IPS-11a (cell line): ENCODE data around the gene STAC3.

ENCODE experiments used
- H3K4me3 ChIP-seq: one replicate; pipeline ENCODE4 v1.5.1; 2013; ENCODE audit warnings: low read depth, low read length, control low read depth

STAC3 gene

GRCh38 chr12:57236925-57237595, 13.9 kb downstream of the STAC3 start:
- no peak overlapping the region for H3K4me3 ChIP-seq

GRCh38 chr12:57236201-57236924, 14.6 kb downstream of the STAC3 start:
- no peak overlapping the region for H3K4me3 ChIP-seq

GRCh38 chr12:57235728-57236131, 15.3 kb downstream of the STAC3 start:
- no peak overlapping the region for H3K4me3 ChIP-seq

GRCh38 chr12:57235017-57235727, 15.8 kb downstream of the STAC3 start:
- H3K4me3 ChIP-seq, result no peak overlapping the region

GRCh38 chr12:57234571-57235016, 16.4 kb downstream of the STAC3 start:
- H3K4me3 ChIP-seq, result no peak overlapping the region

GRCh38 chr12:57234233-57234570, 16.8 kb downstream of the STAC3 start:
- H3K4me3 ChIP-seq, result no peak overlapping the region

GRCh38 chr12:57233357-57234232, 17.4 kb downstream of the STAC3 start:
- H3K4me3 ChIP-seq, result no peak overlapping the region

- H3K4me3 ChIP-seq, result no peak overlapping the region
These were observed 18.7 kb downstream of the STAC3 start for GRCh38 chr12:57232156-57232756.

GRCh38 chr12:57231276-57232021, 19.5 kb downstream of the STAC3 start:
- no peak overlapping the region for H3K4me3 ChIP-seq

GRCh38 chr12:57230381-57231155, 20.4 kb downstream of the STAC3 start:
- peak overlapping the region; percentile 98 for H3K4me3 ChIP-seq

- peak within 1 kb of the TSS; percentile 98 for H3K4me3 ChIP-seq
These were observed 21.2 kb downstream of the STAC3 start, which contains the start of gene SHMT2 for GRCh38 chr12:57229634-57230380. Gene SHMT2, plus strand, starts transcription at chr12:57229711. Its CDS starts 68 bp downstream, at chr12:57229779.

GRCh38 chr12:57229046-57229633, 21.8 kb downstream of the STAC3 start:
- H3K4me3 ChIP-seq, result peak overlapping the region; percentile 98

- no peak overlapping the region for H3K4me3 ChIP-seq
These were observed 23.5 kb downstream of the STAC3 start for GRCh38 chr12:57227315-57228115.

GRCh38 chr12:57226588-57227314, 24.2 kb downstream of the STAC3 start:
- H3K4me3 ChIP-seq, result peak overlapping the region; percentile 25

GRCh38 chr12:57225680-57226210, 25.2 kb downstream of the STAC3 start:
- no peak overlapping the region for H3K4me3 ChIP-seq
